ENCODE data around the gene SLC18A2.

- TF ChIP-seq YY1 (IDR thresholded peaks at IDR 0.05; ENCODE audit: insufficient read depth, insufficient read length) (no peak), ZNF274 (IDR thresholded peaks at IDR 0.05; ENCODE audit: low read depth, low read length) (no peak)
Observed at GRCh38 chr10:117277675-117278074, 36.8 kb downstream of the SLC18A2 start.
